ENCODE results near the gene XYLT2. TPM values are rescaled to one million over a fixed set of nuclear protein-coding genes. Genes with fewer than 3 reads are reported as not detected.

Gene XYLT2
- total and polyA plus RNA-seq, 2 of the 13 experiments (the other 11 are each of a cell fraction or from before 2014, with no cell fraction given) = 17.0 to 22.1 TPM

DNA sequence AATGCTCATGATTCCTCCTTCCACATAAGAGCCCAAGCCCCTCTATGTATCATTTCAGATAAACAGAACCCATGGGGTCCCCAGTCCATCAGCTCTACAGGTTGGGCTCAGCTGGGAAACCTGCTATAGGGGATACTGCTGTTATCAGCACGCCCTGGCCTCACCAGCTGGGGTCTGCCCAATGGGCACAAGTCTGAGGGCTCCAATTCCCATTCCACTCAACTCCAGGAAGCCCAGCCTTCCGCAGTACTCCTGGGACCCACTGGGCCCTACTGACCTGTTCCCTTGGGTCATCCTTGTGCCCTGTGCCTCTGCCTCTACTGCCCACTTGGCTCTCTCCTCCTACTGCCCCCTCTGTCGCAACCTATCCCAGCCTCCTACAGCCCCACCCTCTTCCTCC is 16.2 kb upstream of the XYLT2 start (continued):
- TF ChIP-seq, protein P1, sequence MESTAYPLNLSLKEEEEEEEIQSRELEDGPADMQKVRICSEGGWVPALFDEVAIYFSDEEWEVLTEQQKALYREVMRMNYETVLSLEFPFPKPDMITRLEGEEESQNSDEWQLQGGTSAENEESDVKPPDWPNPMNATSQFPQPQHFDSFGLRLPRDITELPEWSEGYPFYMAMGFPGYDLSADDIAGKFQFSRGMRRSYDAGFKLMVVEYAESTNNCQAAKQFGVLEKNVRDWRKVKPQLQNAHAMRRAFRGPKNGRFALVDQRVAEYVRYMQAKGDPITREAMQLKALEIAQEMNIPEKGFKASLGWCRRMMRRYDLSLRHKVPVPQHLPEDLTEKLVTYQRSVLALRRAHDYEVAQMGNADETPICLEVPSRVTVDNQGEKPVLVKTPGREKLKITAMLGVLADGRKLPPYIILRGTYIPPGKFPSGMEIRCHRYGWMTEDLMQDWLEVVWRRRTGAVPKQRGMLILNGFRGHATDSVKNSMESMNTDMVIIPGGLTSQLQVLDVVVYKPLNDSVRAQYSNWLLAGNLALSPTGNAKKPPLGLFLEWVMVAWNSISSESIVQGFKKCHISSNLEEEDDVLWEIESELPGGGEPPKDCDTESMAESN (CRISPR knock-in tag; conservative IDR thresholded peaks at IDR 0.05) = no peak
- TF ChIP-seq GATAD2A (CRISPR knock-in tag; IDR thresholded peaks at IDR 0.05) (no peak), CBFB (CRISPR knock-in tag; IDR thresholded peaks at IDR 0.05) (no peak)
- TF ChIP-seq, protein P2, sequence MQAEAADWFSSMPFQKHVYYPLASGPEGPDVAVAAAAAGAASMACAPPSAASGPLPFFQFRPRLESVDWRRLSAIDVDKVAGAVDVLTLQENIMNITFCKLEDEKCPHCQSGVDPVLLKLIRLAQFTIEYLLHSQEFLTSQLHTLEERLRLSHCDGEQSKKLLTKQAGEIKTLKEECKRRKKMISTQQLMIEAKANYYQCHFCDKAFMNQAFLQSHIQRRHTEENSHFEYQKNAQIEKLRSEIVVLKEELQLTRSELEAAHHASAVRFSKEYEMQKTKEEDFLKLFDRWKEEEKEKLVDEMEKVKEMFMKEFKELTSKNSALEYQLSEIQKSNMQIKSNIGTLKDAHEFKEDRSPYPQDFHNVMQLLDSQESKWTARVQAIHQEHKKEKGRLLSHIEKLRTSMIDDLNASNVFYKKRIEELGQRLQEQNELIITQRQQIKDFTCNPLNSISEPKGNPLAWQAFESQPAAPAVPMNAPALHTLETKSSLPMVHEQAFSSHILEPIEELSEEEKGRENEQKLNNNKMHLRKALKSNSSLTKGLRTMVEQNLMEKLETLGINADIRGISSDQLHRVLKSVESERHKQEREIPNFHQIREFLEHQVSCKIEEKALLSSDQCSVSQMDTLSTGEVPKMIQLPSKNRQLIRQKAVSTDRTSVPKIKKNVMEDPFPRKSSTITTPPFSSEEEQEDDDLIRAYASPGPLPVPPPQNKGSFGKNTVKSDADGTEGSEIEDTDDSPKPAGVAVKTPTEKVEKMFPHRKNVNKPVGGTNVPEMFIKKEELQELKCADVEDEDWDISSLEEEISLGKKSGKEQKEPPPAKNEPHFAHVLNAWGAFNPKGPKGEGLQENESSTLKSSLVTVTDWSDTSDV (CRISPR knock-in tag; IDR thresholded peaks at IDR 0.05) = no peak

DNA sequence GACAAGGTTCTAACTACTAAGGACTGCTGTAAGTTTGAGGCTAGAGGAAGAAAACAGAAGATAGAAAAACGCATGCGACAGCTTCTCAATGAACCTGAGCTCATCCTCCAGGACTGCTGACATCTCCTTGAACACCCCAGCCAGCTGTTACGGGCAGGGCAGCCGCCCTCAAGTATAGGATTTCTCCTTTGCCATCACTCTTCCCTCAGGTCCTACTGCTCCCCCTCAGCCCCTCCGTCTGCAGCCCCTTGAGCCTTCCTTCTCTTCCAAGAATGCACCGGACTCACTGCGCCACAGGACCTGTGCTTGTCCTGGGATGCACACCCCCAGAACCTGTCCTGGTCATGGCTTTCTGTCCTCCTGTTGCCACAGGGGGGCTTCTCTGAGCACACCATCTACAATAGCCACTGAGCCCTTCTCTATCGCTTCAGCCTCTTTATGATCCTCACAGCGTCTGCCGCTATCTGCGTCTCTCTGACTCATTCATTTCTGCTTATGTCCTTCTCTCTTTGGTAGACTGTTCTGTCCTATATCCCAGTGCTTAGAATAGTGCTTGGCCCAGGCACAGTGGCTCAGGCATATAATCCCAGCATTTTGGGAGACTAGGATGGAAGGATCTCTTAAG is 15.7 kb upstream of the XYLT2 start:
- intact Hi-C loops (cut with micrococcal nuclease; ENCODE audit: unreplicated experiment) (no loop called here), in situ Hi-C loops (cut with HindIII; ENCODE audit: extremely low pct_ligation_motif_present, low pct_unique_long_range_greater_than_20kb) (no loop called here)
- peaks cover 10 to 40% of the 10 kb centered on the region in 2 experiments; a peak in 4 of 5 replicates for H3K27me3 ChIP-seq (ENCODE audit: control insufficient read depth in 1 of 2, insufficient read depth in 2 of 2, low read length in 2 of 2)
- DNase-seq (ENCODE audit: low spot score) = no peak
- no peaks in the 10 kb centered on the region for H3K36me3 ChIP-seq (replicated peaks in 1 of 2; ENCODE audit: control insufficient read depth in 1 of 2, insufficient read depth in 2 of 2, low read length in 2 of 2)
- TF ChIP-seq HNRNPUL1 (IDR thresholded peaks at IDR 0.05; ENCODE audit: low read depth, low read length) (no peak), ZNF564 (CRISPR knock-in tag; IDR thresholded peaks at IDR 0.05) (no peak), ZNF749 (CRISPR knock-in tag; IDR thresholded peaks at IDR 0.05; ENCODE audit: borderline replicate concordance) (no peak), SNAPC2 (CRISPR knock-in tag; IDR thresholded peaks at IDR 0.05) (no peak), ZEB1 (IDR thresholded peaks at IDR 0.05; ENCODE audit: insufficient replicate concordance, low read depth) (no peak), TCF12 (IDR thresholded peaks at IDR 0.05) (no peak), TCF12 (CRISPR knock-in tag; IDR thresholded peaks at IDR 0.05) (no peak), ZNF343 (CRISPR knock-in tag; IDR thresholded peaks at IDR 0.05) (no peak), TBX3 (IDR thresholded peaks at IDR 0.05; ENCODE audit: borderline replicate concordance) (no peak), CCAR2 (optimal IDR thresholded peaks at IDR 0.05; ENCODE audit: low read depth, low read length) (no peak)
- TF ChIP-seq, protein P3, sequence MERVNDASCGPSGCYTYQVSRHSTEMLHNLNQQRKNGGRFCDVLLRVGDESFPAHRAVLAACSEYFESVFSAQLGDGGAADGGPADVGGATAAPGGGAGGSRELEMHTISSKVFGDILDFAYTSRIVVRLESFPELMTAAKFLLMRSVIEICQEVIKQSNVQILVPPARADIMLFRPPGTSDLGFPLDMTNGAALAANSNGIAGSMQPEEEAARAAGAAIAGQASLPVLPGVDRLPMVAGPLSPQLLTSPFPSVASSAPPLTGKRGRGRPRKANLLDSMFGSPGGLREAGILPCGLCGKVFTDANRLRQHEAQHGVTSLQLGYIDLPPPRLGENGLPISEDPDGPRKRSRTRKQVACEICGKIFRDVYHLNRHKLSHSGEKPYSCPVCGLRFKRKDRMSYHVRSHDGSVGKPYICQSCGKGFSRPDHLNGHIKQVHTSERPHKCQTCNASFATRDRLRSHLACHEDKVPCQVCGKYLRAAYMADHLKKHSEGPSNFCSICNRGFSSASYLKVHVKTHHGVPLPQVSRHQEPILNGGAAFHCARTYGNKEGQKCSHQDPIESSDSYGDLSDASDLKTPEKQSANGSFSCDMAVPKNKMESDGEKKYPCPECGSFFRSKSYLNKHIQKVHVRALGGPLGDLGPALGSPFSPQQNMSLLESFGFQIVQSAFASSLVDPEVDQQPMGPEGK (CRISPR knock-in tag; IDR thresholded peaks at IDR 0.05) = no peak
- TF ChIP-seq, protein P4, sequence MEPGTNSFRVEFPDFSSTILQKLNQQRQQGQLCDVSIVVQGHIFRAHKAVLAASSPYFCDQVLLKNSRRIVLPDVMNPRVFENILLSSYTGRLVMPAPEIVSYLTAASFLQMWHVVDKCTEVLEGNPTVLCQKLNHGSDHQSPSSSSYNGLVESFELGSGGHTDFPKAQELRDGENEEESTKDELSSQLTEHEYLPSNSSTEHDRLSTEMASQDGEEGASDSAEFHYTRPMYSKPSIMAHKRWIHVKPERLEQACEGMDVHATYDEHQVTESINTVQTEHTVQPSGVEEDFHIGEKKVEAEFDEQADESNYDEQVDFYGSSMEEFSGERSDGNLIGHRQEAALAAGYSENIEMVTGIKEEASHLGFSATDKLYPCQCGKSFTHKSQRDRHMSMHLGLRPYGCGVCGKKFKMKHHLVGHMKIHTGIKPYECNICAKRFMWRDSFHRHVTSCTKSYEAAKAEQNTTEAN (CRISPR knock-in tag; conservative IDR thresholded peaks at IDR 0.05) = no peak
- no peaks in the 10 kb centered on the region for H3K9me3 ChIP-seq (ENCODE audit: low read length)
- H3K27ac ChIP-seq (ENCODE audit: extremely low read length, insufficient read depth, low read length) = no peak overlapping the region
- H3K4me2 ChIP-seq (ENCODE audit: low read depth, low read length) = no peak overlapping the region
- no TSS peak for BruUV-seq (replicated peaks)
- ChIA-PET CTCF (ENCODE audit: low intra/inter-chr PET ratio, low total read pairs) (no interaction called here), POLR2A (no interaction called here)
- no peaks in the 10 kb centered on the region for H4K20me1 ChIP-seq (ENCODE audit: insufficient read depth, low read length)
- H3K9ac ChIP-seq (ENCODE audit: insufficient read depth, low read depth, low read length) = no peak overlapping the region
- H3K4me3 ChIP-seq (replicated peaks in 1 of 3; ENCODE audit: insufficient read depth in 1 of 3, low read depth in 2 of 3, low read length in 3 of 3) = no peak overlapping the region
- H3K79me2 ChIP-seq (ENCODE audit: insufficient read depth, low read length) = no peaks in the 10 kb centered on the region
- ATAC-seq = no peak
- 0 out of 2 replicates have a peak, but pooled peaks cover 5% of the 10 kb centered on the region for H3K4me1 ChIP-seq (ENCODE audit: insufficient read depth, low read length)
- FAIRE-seq = no peak
- 61% methylated on average over 11 of the region's 11 CpGs for WGBS (ENCODE audit: low lambda C conversion rate)
- H2AFZ ChIP-seq (ENCODE audit: low read length) = no peak overlapping the region

Data from HepG2 (cell line).